Activated CD4-positive, alpha-beta T cell treated with anti-CD3 and anti-CD28 coated beads, Interleukin-10, Interleukin-2, amounts not matched to agents 100 ng/mL and 50 ng/mL, durations not matched to agents 16 hours and 8 hours (primary cell): ENCODE data around the gene AFAP1.

Experiments used
- DNase-seq: peaks from one replicate; pipeline ENCODE4 v3.0.0-alpha.2; 2020

Gene AFAP1

GRCh38 chr4:7910263-7910896 lies 29.3 kb downstream of the AFAP1 start:
- no peak for DNase-seq

GRCh38 chr4:7909463-7910262 lies 30.0 kb downstream of the AFAP1 start:
- no peak for DNase-seq

- no peak for DNase-seq
These were observed 31.0 kb downstream of the AFAP1 start for GRCh38 chr4:7908668-7909067.

- no peak for DNase-seq
These were observed 32.5 kb downstream of the AFAP1 start for GRCh38 chr4:7907142-7907541.

- DNase-seq, result no peak
These were observed 33.4 kb downstream of the AFAP1 start for GRCh38 chr4:7906171-7906701.

GRCh38 chr4:7904952-7905915 lies 34.4 kb downstream of the AFAP1 start:
- DNase-seq, result no peak

- DNase-seq, result no peak
These were observed 35.7 kb downstream of the AFAP1 start for GRCh38 chr4:7903791-7904516.

GRCh38 chr4:7902826-7903225 lies 36.8 kb downstream of the AFAP1 start:
- no peak for DNase-seq

- no peak for DNase-seq
These were observed 37.5 kb downstream of the AFAP1 start for GRCh38 chr4:7902101-7902553.

GRCh38 chr4:7901311-7901885 lies 38.3 kb downstream of the AFAP1 start:
- no peak for DNase-seq

- DNase-seq, result no peak
These were observed 39.2 kb downstream of the AFAP1 start for GRCh38 chr4:7900334-7900909.

GRCh38 chr4:7899184-7899869 lies 40.3 kb downstream of the AFAP1 start:
- no peak for DNase-seq

GRCh38 chr4:7898385-7898784 lies 41.3 kb downstream of the AFAP1 start:
- DNase-seq, result no peak

- no peak for DNase-seq
These were observed 41.9 kb downstream of the AFAP1 start for GRCh38 chr4:7897811-7898210.

- no peak for DNase-seq
These were observed 44.9 kb downstream of the AFAP1 start for GRCh38 chr4:7894677-7895181.

- no peak for DNase-seq
These were observed 45.5 kb downstream of the AFAP1 start for GRCh38 chr4:7894098-7894676.

- no peak for DNase-seq
These were observed 46.1 kb downstream of the AFAP1 start for GRCh38 chr4:7893539-7893938.

- DNase-seq, result no peak
These were observed 47.2 kb downstream of the AFAP1 start for GRCh38 chr4:7892212-7893019.

- DNase-seq, result no peak
These were observed 48.8 kb downstream of the AFAP1 start for GRCh38 chr4:7890635-7891393.
